Muscle layer of duodenum (tissue), 2 donors: Measurements from ENCODE around the gene FAH.
"Not testable (repeated sequence)": the region's sequence is repeated elsewhere in the genome, so short reads cannot be mapped to it uniquely, and the experiment has no call there.

Source experiments
- H3K27ac ChIP-seq: one replicate; pipeline ENCODE4 v1.7.0; 2013; ENCODE audit warnings: mild to moderate bottlenecking, low read length
- H3K27me3 ChIP-seq: one replicate; pipeline ENCODE4 v1.7.0; 2013; ENCODE audit warnings: low read depth, mild to moderate bottlenecking, control low read depth, low read length
- H3K36me3 ChIP-seq, 2 donors: one replicate each; pipeline ENCODE4 v1.7.0; 2013; ENCODE audit warnings: low read length in 2 of 2, control low read depth in 1 of 2, mild to moderate bottlenecking in 1 of 2; ENCODE audit not compliant: insufficient read depth in 2 of 2, control insufficient read depth in 1 of 2
- H3K4me1 ChIP-seq, 2 donors: one replicate each; pipeline ENCODE4 v1.7.0; 2013; ENCODE audit warnings: low read length in 2 of 2, mild to moderate bottlenecking in 2 of 2, control low read depth in 1 of 2, moderate library complexity in 1 of 2; ENCODE audit not compliant: insufficient read depth in 2 of 2, control insufficient read depth in 1 of 2
- H3K4me3 ChIP-seq, 2 donors: one replicate each; pipeline ENCODE4 v1.7.0; 2013; ENCODE audit warnings: low read length in 2 of 2, low read depth in 1 of 2, mild to moderate bottlenecking in 1 of 2
- H3K9me3 ChIP-seq, 2 donors: one replicate each; pipeline ENCODE4 v1.7.0; 2013; ENCODE audit warnings: low read length in 2 of 2, control low read depth in 1 of 2, mild to moderate bottlenecking in 1 of 2; ENCODE audit not compliant: control insufficient read depth in 1 of 2
- donor health status: healthy.

Gene FAH

DNA sequence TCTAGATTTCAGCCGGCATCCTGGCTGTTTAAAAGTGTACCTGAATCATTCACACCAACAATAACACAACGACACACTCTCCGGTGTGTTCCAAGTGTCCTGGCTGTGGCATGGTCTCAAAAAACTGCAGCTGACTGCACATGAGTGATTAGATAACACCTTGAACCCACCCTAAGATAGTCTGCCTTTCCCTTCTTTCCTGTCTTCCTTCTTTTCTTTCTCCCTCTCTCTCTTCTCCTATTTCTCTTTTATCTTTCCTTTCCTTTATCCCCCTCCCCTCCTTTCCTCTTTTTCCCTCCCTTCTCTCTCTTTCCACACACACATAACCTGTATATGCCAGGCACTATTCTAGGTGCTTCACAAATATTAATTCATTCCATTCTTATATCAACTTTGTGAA, 1.2 kb upstream of the FAH start:
- Histone ChIP-seq H3K27me3 (no peaks in the 10 kb centered on the region), H3K36me3 (no peaks in the 10 kb centered on the region), H3K9me3 (no peaks in the 10 kb centered on the region), H3K4me1 (peaks cover 8 to 11% of the 10 kb centered on the region in 2 donors), H3K27ac (no peak overlapping the region), H3K4me3 (peak overlapping the region in 1 of 2 donors; percentile 54)

GRCh38 chr15:80152180-80152895, 461 bp upstream of the FAH start:
- Histone ChIP-seq H3K27ac (peak overlapping the region; percentile 72), H3K9me3 (no peaks in the 10 kb centered on the region), H3K36me3 (no peaks in the 10 kb centered on the region), H3K4me1 (peaks cover 8 to 11% of the 10 kb centered on the region in 2 donors), H3K27me3 (no peaks in the 10 kb centered on the region), H3K4me3 (peak overlapping the region; percentile 57 to 81)

DNA sequence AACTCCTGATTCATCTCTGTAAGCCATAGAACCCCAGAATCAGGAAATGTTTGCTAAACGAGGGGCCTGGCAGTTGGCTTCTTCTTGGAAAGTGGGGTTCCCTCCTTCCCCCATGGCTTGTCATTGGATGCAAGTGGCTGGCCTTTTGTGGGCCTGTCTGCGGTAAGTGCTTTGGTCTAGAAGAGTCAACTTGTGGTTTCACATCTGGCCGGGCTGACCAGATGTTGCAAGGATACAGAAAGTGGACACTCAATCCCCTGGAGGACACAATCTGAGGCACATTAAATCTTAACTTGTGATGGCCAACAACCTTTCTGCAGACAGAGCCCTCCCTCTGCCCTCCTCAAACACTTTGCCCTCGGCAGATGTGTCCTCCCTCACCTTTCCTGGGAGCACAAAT, 1.1 kb downstream of the FAH start:
- H3K9me3 ChIP-seq = no peaks in the 10 kb centered on the region

GRCh38 chr15:80154336-80154735, 1.5 kb downstream of the FAH start:
- Histone ChIP-seq H3K27me3 (no peaks in the 10 kb centered on the region), H3K4me3 (no peak overlapping the region), H3K27ac (no peak overlapping the region), H3K4me1 (peaks cover 8 to 11% of the 10 kb centered on the region in 2 donors), H3K9me3 (no peaks in the 10 kb centered on the region), H3K36me3 (no peaks in the 10 kb centered on the region)

More for the DNA sequence above, 1.1 kb downstream of the FAH start:
- Histone ChIP-seq H3K4me1 (peaks cover 8 to 11% of the 10 kb centered on the region in 2 donors), H3K36me3 (no peaks in the 10 kb centered on the region), H3K27ac (no peak overlapping the region), H3K4me3 (peak overlapping the region in 1 of 2 donors; percentile 72), H3K27me3 (no peaks in the 10 kb centered on the region)

- Histone ChIP-seq H3K9me3 (no peaks in the 10 kb centered on the region), H3K27me3 (no peaks in the 10 kb centered on the region), H3K4me3 (no peak overlapping the region), H3K36me3 (peaks cover 2 to 4% of the 10 kb centered on the region in 2 donors), H3K4me1 (peaks cover 8 to 11% of the 10 kb centered on the region in 2 donors), H3K27ac (no peak overlapping the region)
Measured at GRCh38 chr15:80155001-80155377, 2.2 kb downstream of the FAH start.

DNA sequence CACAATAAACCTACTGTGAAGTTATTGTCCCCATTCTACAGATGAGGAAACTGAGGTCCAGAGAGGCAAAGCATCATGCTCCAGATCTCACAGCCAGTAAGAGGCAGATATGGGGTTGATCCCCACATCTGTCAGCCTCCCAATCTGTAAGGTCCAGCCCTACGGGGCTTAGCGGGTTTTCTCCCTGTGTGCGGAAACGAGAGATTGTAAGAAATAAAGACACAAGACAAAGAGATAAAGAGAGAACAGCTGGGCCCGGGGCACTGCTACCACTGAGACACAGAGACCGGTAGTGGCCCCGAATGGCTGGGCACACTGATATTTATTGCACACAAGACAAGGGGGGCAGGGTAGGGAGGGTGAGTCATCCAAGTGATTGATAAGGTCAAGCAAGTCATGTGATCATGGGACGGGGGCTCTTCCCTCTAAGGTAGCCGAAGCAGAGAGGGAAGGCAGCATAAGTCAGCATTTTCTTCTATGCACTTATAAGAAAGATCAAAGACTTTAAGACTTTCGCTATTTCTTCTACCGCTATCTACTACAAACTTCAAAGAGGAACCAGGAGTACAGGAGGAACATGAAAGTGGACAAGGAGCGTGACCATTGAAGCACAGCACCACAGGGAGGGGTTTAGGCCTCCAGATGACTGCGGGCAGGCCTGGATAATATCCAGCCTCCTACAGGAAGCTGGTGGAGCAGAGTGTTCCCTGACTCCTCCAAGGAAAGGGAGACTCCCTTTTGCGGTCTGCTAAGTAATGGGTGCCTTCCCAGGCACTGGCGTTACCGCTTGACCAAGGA, 2.8 kb downstream of the FAH start:
- not testable (repeated sequence) for H3K27me3 ChIP-seq, H3K27ac ChIP-seq

DNA sequence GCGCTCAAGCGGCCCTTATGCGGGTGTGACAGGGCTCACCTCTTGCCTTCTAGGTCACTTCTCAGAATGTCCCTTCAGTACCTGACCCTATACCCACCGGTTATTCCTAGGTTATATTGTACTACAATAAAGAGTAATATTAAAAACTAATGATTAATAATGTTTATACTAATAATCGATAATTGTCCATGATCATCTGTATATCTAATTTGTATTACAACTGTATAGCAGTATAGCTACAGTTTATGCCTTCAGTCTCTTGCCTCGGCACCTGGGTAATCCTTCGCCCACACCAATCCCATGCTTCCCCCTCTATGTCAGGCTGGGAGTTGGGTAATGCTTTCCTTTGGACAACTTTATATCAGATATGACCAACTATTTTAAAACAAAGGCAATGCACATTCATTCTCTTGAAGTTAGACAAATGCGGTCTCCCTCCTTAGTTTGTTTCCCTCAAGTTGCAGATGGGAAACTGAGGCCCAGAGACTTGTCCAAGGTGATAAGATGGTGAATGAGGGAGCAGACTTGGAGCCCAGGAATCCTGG, 3.4 kb downstream of the FAH start:
- Histone ChIP-seq H3K27ac (no peak overlapping the region), H3K4me3 (no peak overlapping the region), H3K27me3 (no peaks in the 10 kb centered on the region), H3K36me3 (peaks cover 3 to 7% of the 10 kb centered on the region in 2 donors), H3K9me3 (no peaks in the 10 kb centered on the region), H3K4me1 (peaks cover 8 to 24% of the 10 kb centered on the region in 2 donors)

More for the DNA sequence above, 2.8 kb downstream of the FAH start:
- not testable (repeated sequence) for H3K36me3 ChIP-seq, H3K9me3 ChIP-seq, H3K4me3 ChIP-seq
- peaks cover 8 to 17% of the 10 kb centered on the region in 2 donors for H3K4me1 ChIP-seq

GRCh38 chr15:80157215-80157614, 4.4 kb downstream of the FAH start:
- H3K9me3 ChIP-seq = no peaks in the 10 kb centered on the region
- peaks cover 16 to 33% of the 10 kb centered on the region in 2 donors for H3K4me1 ChIP-seq
- H3K27ac ChIP-seq = no peak overlapping the region
- no peak overlapping the region for H3K4me3 ChIP-seq
- peaks cover 3 to 11% of the 10 kb centered on the region in 2 donors for H3K36me3 ChIP-seq
- no peaks in the 10 kb centered on the region for H3K27me3 ChIP-seq

- no peak overlapping the region for H3K4me3 ChIP-seq
Measured at GRCh38 chr15:80159301-80159700, 6.5 kb downstream of the FAH start.

DNA sequence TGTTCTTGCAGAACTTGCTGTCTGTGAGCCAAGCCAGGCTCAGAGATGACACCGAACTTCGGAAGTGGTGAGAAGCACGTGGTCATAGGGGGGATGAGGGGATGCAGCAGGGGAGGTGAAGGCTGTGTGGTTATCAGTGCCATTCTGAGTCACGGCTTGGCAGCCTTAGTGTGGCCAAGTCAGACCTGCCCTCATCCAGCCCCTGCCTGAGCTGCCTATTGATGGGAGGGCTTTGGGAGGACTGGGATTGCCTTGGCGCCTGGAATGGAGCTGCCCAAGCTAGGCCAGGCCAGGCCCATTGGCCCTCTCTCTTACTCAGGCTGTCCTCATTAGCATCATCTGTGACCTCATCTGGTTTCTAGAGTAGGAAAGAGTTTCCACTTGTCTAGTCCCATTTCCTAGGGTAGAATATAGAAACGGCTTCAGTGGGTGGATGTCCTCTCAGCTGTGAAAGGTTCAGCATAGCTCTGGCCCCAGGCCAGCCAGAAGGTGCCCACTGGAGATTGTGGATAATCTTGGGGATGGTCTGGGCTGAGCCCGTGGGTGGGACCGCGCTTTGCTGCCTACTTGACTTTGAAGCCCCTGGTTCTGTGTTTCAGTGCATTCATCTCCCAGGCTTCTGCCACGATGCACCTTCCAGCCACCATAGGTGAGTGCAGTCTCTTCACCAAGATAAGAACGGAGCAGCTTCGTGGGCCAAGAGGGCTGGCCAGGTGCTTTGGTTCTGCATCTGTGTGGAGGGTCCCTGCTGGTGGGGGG, 7.2 kb downstream of the FAH start:
- peaks cover 5 to 12% of the 10 kb centered on the region in 2 donors for H3K36me3 ChIP-seq

More at GRCh38 chr15:80159301-80159700, 6.5 kb downstream of the FAH start:
- no peaks in the 10 kb centered on the region for H3K27me3 ChIP-seq
- peaks cover 9 to 27% of the 10 kb centered on the region in 2 donors for H3K4me1 ChIP-seq
- H3K27ac ChIP-seq = no peak overlapping the region
- peaks cover 5 to 12% of the 10 kb centered on the region in 2 donors for H3K36me3 ChIP-seq
- no peaks in the 10 kb centered on the region for H3K9me3 ChIP-seq

More for the DNA sequence above, 7.2 kb downstream of the FAH start:
- Histone ChIP-seq H3K4me1 (peaks cover 9 to 27% of the 10 kb centered on the region in 2 donors), H3K27me3 (no peaks in the 10 kb centered on the region), H3K9me3 (no peaks in the 10 kb centered on the region), H3K27ac (no peak overlapping the region), H3K4me3 (no peak overlapping the region)
